A549 (cell line): ENCODE results near the gene ESR2. TPM values are rescaled to one million over a fixed set of nuclear protein-coding genes. Genes with fewer than 3 reads are reported as not detected.

Experiments
- ATAC-seq, 2 experiments: fragments of 200-7000 bp in 1 of 2; fragments of >200 bp in 1 of 2; cut with Nextera tagmentation in 1 of 2; cut with Tn5 transposase in 1 of 2; 3 replicates each; pipeline versions ENCODE4 v1.8.0 to v1.9.1; 2018 to 2020; ENCODE audit warnings: mild to moderate bottlenecking in 1 of 2, moderate library complexity in 1 of 2
- CTCF ChIA-PET: fragments of 300-600 bp; sonication (Branson Sonifier 250); formaldehyde crosslinking; extraction: SDS; loops from one replicate; lab custom pipeline; 2021; ENCODE audit warnings: antibody characterized with exemption, inconsistent platforms; lab: Yijun Ruan, JAX
- POLR2A ChIA-PET: fragments of 350-600 bp; formaldehyde crosslinking; extraction: SDS; loops from one replicate; lab custom pipeline; 2021; ENCODE audit warnings: antibody characterized with exemption, inconsistent platforms; lab: Yijun Ruan, JAX
- DNase-seq, 2 experiments: peaks; one replicate each; pipeline versions ENCODE4 v3.0.0 to v3.0.0-alpha.2; 2011 to 2016; ENCODE audit warnings: low read depth in 1 of 2, low spot score in 1 of 2
- FAIRE-seq: peaks from 2 replicates; lab custom pipeline; 2011; peaks lifted over from hg19 to GRCh38; lab: Jason Lieb, UNC
- H3K27ac ChIP-seq, 2 experiments: fragments of >200 bp; sonication (Bioruptor Twin); formaldehyde crosslinking; 3 replicates each; pipeline ENCODE4 v1.5.1; 2016 to 2017
- H3K4me1 ChIP-seq: fragments of >200 bp; sonication (Bioruptor Twin); formaldehyde crosslinking; 3 replicates; pipeline ENCODE4 v1.6.1; 2016
- H3K4me2 ChIP-seq: fragments of >200 bp; sonication (Bioruptor Twin); formaldehyde crosslinking; 3 replicates; pipeline ENCODE4 v1.6.1; 2016
- H3K4me3 ChIP-seq: fragments of >200 bp; sonication (Bioruptor Twin); formaldehyde crosslinking; 3 replicates; pipeline ENCODE4 v1.5.1; 2016
- H3K9me3 ChIP-seq: fragments of >200 bp; sonication (Bioruptor Twin); formaldehyde crosslinking; 3 replicates; pipeline ENCODE4 v1.6.1; 2016
- CBX2 ChIP-seq: fragments of 200-600 bp; sonication (generic); IDR thresholded peaks from 2 replicates; pipeline ENCODE4 v1.6.1; 2016; ENCODE audit warnings: low read depth, mild to moderate bottlenecking, borderline replicate concordance
- CHD2 ChIP-seq: fragments of 150-350 bp; IDR thresholded peaks from 2 replicates; pipeline ENCODE4 v1.6.1; 2014; ENCODE audit warnings: low read length; ENCODE audit not compliant: partially characterized antibody
- CHD4 ChIP-seq: fragments of 200-600 bp; sonication (generic); IDR thresholded peaks from 2 replicates; pipeline ENCODE4 v1.6.1; 2016; ENCODE audit warnings: antibody characterized with exemption, mild to moderate bottlenecking, borderline replicate concordance
- EHMT2 ChIP-seq: fragments of 200-600 bp; sonication (generic); IDR thresholded peaks from 2 replicates; pipeline ENCODE4 v1.6.1; 2016; ENCODE audit warnings: antibody characterized with exemption, low read depth, mild to moderate bottlenecking, moderate library complexity
- EP300 ChIP-seq, 2 experiments: fragments of >200 bp; sonication (Bioruptor Twin); formaldehyde crosslinking; IDR thresholded peaks; 2 replicates in 1 of 2; 3 replicates in 1 of 2; pipeline ENCODE4 v1.6.1; 2016 to 2017
- FOSB ChIP-seq: fragments of 250-450 bp; sonication (Bioruptor Pico); IDR thresholded peaks from 2 replicates; pipeline ENCODE4 v1.5.0; 2020; ENCODE audit warnings: mild to moderate bottlenecking, moderate library complexity
- FOXS1 ChIP-seq: fragments of 250-450 bp; sonication (Bioruptor Pico); IDR thresholded peaks from 2 replicates; pipeline ENCODE4 v1.5.0; 2020; ENCODE audit warnings: mild to moderate bottlenecking, moderate library complexity
- HEYL ChIP-seq: fragments of 250-450 bp; sonication (Bioruptor Pico); IDR thresholded peaks from 2 replicates; pipeline ENCODE4 v1.8.0; 2021; ENCODE audit warnings: mild to moderate bottlenecking, moderate library complexity
- HOXA7 ChIP-seq: fragments of 250-450 bp; sonication (Bioruptor Pico); IDR thresholded peaks from 2 replicates; pipeline ENCODE4 v1.5.0; 2020; ENCODE audit warnings: mild to moderate bottlenecking, moderate library complexity
- HOXB5 ChIP-seq: fragments of 250-450 bp; sonication (Bioruptor Pico); IDR thresholded peaks from 2 replicates; pipeline ENCODE4 v1.5.0; 2020; ENCODE audit warnings: mild to moderate bottlenecking, moderate library complexity
- JUNB ChIP-seq: fragments of >200 bp; sonication (Bioruptor Twin); formaldehyde crosslinking; IDR thresholded peaks from 2 replicates; pipeline ENCODE4 v1.6.1; 2016
- KDM1A ChIP-seq: fragments of 200-600 bp; sonication (generic); IDR thresholded peaks from 2 replicates; pipeline ENCODE4 v1.6.1; 2016; ENCODE audit warnings: low read depth, mild to moderate bottlenecking
- KDM5A ChIP-seq: fragments of 200-600 bp; sonication (generic); IDR thresholded peaks from 2 replicates; pipeline ENCODE4 v1.6.1; 2016; ENCODE audit warnings: antibody characterized with exemption, mild to moderate bottlenecking
- MAFK ChIP-seq: fragments of 450-650 bp; IDR thresholded peaks from 2 replicates; pipeline ENCODE4 v1.6.1; 2014; ENCODE audit not compliant: partially characterized antibody
- MYC ChIP-seq: IDR thresholded peaks from 2 replicates; pipeline ENCODE4 v1.6.1; 2012; ENCODE audit warnings: mild to moderate bottlenecking, inconsistent platforms, low read length, improper control_type of control experiment, borderline replicate concordance
- NPAS2 ChIP-seq: fragments of 250-450 bp; sonication (Bioruptor Pico); IDR thresholded peaks from 2 replicates; pipeline ENCODE4 v1.8.0; 2022; ENCODE audit warnings: mild to moderate bottlenecking, moderate library complexity, borderline replicate concordance
- POLR2AphosphoS2 ChIP-seq: conservative IDR thresholded peaks from 2 replicates; pipeline ENCODE4 v1.6.1; 2012; ENCODE audit warnings: low read length, improper control_type of control experiment, inconsistent platforms
- RAD21 ChIP-seq, 2 experiments: fragments of >200 bp in 1 of 2; sonication (Bioruptor Twin) in 1 of 2; formaldehyde crosslinking in 1 of 2; IDR thresholded peaks in 1 of 2; conservative IDR thresholded peaks in 1 of 2; 2 replicates in 1 of 2; 3 replicates in 1 of 2; pipeline ENCODE4 v1.6.1; 2012 to 2018; ENCODE audit warnings: inconsistent platforms in 1 of 2
- SREBF2 ChIP-seq: fragments of 450-650 bp; IDR thresholded peaks from 2 replicates; pipeline ENCODE4 v1.6.1; 2014; ENCODE audit warnings: mild to moderate bottlenecking, moderate library complexity
- ZC3H11A ChIP-seq: fragments of 450-650 bp; IDR thresholded peaks from 2 replicates; pipeline ENCODE4 v1.6.1; 2014; ENCODE audit warnings: antibody characterized with exemption, mild to moderate bottlenecking
- WGBS: methylation state at CpG from one replicate; pipeline ENCODE4 v1.1.6; 2017; ENCODE audit errors: missing lambda C conversion rate; 5-methylcytosine and 5-hydroxymethylcytosine counted together
- polyA plus RNA-seq, 4 experiments: library from polyadenylated mRNA; depleted of rRNA in 3 of 4; stranded (reverse); fragments of >200 nt; fragmentation: RNase III in 1 of 4; extraction: RNeasy Plus Mini Kit Qiagen cat#74134 plus additional on column Dnase treatment in 1 of 4; gene quantifications; 2 replicates in 3 of 4; 3 replicates in 1 of 4; pipeline ENCODE4 v1.2.3, GENCODE V29; 2011 to 2017
- TF ChIP-seq, protein P1 (sequence below): fragments of 450-650 bp; IDR thresholded peaks from 2 replicates; pipeline ENCODE4 v1.6.1; 2014; ENCODE audit warnings: antibody characterized with exemption
- TF ChIP-seq, protein P2 (sequence below): fragments of 200-600 bp; sonication (generic); IDR thresholded peaks from 2 replicates; pipeline ENCODE4 v1.6.1; 2016; ENCODE audit warnings: antibody characterized with exemption, mild to moderate bottlenecking, moderate library complexity
- TF ChIP-seq, protein P3 (sequence below): IDR thresholded peaks from 2 replicates; pipeline ENCODE4 v1.6.1; 2012; ENCODE audit warnings: low read depth, borderline replicate concordance

The ESR2 gene
- polyA plus RNA-seq, 2 of the 4 experiments (the other 2 are of a cell fraction) = 0.05 to 0.06 TPM

DNA sequence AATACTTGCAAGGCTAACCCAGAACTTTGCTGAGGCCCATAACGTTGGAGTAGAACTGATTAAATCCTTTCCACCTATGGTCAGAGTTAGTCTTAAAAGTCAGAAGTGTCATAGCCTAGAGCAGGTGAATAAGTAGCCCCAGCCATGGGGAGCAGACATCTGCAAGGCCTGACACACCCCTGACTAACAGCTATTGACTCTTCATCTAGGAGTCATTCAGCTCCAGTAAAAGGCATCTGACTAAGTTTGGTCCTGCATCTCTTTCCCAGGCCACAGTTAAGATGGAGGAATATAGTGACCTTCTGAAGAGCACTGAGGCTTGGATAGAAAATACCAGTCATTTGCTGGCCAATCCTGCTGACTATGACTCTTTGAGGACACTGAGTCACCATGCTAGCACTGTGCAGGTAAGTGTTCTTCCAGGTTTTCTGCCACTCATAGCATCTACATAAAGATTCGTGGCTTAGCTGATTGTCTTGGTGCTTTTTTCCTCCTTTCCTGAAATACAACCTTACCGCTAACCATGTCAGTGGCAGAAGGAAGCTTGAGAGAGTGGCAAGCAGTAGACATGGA, 212.9 kb downstream of the ESR2 start:
- DNase-seq (no peak), FAIRE-seq (no peak), ATAC-seq (no peak)
- no peak overlapping the region for H3K4me3 ChIP-seq
- no peak overlapping the region for H3K4me2 ChIP-seq
- peak; percentile 4 for TF ChIP-seq MAFK
- TF ChIP-seq MYC = no peak
- ChIA-PET POLR2A (interaction anchor here (0.6 kb wide), 1 partner anchor 179 kb away, joined by 3 read pairs; no protein-coding TSS in a partner anchor), CTCF (interaction anchor here (1.0 kb wide), 1 partner anchor 19 kb away, joined by 3 read pairs; no protein-coding TSS in a partner anchor)
- H3K9me3 ChIP-seq = no peaks in the 10 kb centered on the region
- no peak overlapping the region for H3K27ac ChIP-seq
- H3K4me1 ChIP-seq = no peaks in the 10 kb centered on the region
- 73% methylated on average over 3 of the region's 3 CpGs for WGBS

DNA sequence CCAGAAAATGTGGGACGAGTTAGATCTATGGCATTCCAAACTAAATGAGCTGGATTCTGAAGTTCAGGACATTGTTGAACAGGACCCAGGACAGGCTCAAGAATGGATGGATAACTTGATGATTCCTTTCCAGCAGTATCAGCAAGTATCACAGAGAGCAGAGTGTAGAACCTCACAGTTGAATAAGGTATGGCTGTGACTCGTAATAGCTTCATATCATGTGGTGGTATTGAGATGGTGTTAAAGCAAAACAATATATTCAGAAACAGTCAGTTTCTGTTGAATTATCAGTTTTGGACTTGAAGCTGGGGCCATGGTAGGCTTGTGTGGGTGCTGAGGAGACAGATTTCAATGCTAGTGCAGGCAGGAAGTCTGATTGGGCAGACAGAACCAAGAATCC, 213.7 kb downstream of the ESR2 start:
- POLR2A ChIA-PET = no interaction called here

DNA sequence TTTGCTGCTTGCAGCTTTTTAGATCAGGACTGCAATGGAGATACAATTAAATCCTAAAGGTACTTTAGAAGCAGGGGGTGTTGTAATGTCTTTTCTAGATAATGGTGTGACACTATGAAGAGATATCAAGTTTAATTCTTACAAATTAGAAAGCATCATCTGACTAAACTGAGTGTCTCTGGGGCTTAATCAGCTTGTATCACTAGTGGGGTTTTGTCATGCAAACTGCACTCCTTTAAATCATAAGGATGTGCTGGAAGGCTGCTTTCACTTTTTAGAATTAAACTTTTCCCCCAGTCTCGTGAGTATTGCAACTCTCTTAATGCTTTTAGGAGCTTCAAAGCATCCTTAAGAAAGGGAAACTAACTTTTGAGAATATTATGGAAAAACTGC, 218.6 kb downstream of the ESR2 start:
- peaks cover 12% of the 10 kb centered on the region; the same call in 2 of the 3 replicates for H3K4me1 ChIP-seq
- WGBS = 83% methylated on average over 1 of the region's 1 CpG
- FAIRE-seq = no peak
- TF ChIP-seq, protein P1, sequence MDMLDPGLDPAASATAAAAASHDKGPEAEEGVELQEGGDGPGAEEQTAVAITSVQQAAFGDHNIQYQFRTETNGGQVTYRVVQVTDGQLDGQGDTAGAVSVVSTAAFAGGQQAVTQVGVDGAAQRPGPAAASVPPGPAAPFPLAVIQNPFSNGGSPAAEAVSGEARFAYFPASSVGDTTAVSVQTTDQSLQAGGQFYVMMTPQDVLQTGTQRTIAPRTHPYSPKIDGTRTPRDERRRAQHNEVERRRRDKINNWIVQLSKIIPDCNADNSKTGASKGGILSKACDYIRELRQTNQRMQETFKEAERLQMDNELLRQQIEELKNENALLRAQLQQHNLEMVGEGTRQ = no peak
- TF ChIP-seq, protein P2, sequence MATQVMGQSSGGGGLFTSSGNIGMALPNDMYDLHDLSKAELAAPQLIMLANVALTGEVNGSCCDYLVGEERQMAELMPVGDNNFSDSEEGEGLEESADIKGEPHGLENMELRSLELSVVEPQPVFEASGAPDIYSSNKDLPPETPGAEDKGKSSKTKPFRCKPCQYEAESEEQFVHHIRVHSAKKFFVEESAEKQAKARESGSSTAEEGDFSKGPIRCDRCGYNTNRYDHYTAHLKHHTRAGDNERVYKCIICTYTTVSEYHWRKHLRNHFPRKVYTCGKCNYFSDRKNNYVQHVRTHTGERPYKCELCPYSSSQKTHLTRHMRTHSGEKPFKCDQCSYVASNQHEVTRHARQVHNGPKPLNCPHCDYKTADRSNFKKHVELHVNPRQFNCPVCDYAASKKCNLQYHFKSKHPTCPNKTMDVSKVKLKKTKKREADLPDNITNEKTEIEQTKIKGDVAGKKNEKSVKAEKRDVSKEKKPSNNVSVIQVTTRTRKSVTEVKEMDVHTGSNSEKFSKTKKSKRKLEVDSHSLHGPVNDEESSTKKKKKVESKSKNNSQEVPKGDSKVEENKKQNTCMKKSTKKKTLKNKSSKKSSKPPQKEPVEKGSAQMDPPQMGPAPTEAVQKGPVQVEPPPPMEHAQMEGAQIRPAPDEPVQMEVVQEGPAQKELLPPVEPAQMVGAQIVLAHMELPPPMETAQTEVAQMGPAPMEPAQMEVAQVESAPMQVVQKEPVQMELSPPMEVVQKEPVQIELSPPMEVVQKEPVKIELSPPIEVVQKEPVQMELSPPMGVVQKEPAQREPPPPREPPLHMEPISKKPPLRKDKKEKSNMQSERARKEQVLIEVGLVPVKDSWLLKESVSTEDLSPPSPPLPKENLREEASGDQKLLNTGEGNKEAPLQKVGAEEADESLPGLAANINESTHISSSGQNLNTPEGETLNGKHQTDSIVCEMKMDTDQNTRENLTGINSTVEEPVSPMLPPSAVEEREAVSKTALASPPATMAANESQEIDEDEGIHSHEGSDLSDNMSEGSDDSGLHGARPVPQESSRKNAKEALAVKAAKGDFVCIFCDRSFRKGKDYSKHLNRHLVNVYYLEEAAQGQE = no peak
- TF ChIP-seq KDM1A = no peak
- ChIA-PET POLR2A (no interaction called here), CTCF (no interaction called here)
- H3K4me3 ChIP-seq = no peak overlapping the region
- DNase-seq = no peak
- H3K4me2 ChIP-seq = peak overlapping the region; percentile 12; the same call in 2 of the 3 replicates
- ATAC-seq = no peak
- no peaks in the 10 kb centered on the region for H3K9me3 ChIP-seq
- no peak overlapping the region for H3K27ac ChIP-seq

More for the DNA sequence above, 213.7 kb downstream of the ESR2 start:
- DNase-seq (no peak), FAIRE-seq (no peak), ATAC-seq (no peak)
- Histone ChIP-seq H3K4me2 (no peak overlapping the region), H3K4me3 (no peak overlapping the region), H3K4me1 (no peaks in the 10 kb centered on the region; the same call in 2 of the 3 replicates), H3K9me3 (no peaks in the 10 kb centered on the region), H3K27ac (no peak overlapping the region)
- WGBS = 82% methylated on average over 2 of the region's 2 CpGs
- TF ChIP-seq HOXB5 (CRISPR knock-in tag) (no peak), ZC3H11A (no peak), KDM1A (no peak), CHD4 (no peak), HOXA7 (no peak), CHD2 (no peak), NPAS2 (CRISPR knock-in tag) (no peak), POLR2AphosphoS2 (no peak), KDM5A (no peak), EHMT2 (no peak), FOSB (CRISPR knock-in tag) (no peak), HEYL (CRISPR knock-in tag) (no peak), EP300 (IDR thresholded peaks at IDR 0.05) (no peak), CBX2 (no peak), JUNB (no peak), FOXS1 (no peak), SREBF2 (no peak), RAD21 (conservative IDR thresholded peaks at IDR 0.05 in 1 of 2, IDR thresholded peaks at IDR 0.05 in 1 of 2) (no peak)
- TF ChIP-seq, protein P3, sequence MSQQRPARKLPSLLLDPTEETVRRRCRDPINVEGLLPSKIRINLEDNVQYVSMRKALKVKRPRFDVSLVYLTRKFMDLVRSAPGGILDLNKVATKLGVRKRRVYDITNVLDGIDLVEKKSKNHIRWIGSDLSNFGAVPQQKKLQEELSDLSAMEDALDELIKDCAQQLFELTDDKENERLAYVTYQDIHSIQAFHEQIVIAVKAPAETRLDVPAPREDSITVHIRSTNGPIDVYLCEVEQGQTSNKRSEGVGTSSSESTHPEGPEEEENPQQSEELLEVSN = no peak
- CTCF ChIA-PET = no interaction called here
